Peyer's patch (tissue), 4 donors: ENCODE results near the gene CDC23.

Experiments used
- POLR2A ChIP-seq, 2 donors: fragments of 450-650 bp; IDR thresholded peaks; one replicate each; pipeline ENCODE4 v1.5.1; 2017; ENCODE audit warnings: antibody characterized with exemption in 2 of 2, mild to moderate bottlenecking in 2 of 2, moderate library complexity in 2 of 2
- TF ChIP-seq, protein P1 (sequence below), 6 experiments: fragments of 450-650 bp in 4 of 6; fragments of 200-600 bp in 2 of 6; sonication (generic) in 1 of 6; IDR thresholded peaks; one replicate each; pipeline ENCODE4 v1.5.1; 2017 to 2019; ENCODE audit warnings: antibody characterized with exemption in 6 of 6, mild to moderate bottlenecking in 3 of 6, moderate library complexity in 1 of 6

DNA sequence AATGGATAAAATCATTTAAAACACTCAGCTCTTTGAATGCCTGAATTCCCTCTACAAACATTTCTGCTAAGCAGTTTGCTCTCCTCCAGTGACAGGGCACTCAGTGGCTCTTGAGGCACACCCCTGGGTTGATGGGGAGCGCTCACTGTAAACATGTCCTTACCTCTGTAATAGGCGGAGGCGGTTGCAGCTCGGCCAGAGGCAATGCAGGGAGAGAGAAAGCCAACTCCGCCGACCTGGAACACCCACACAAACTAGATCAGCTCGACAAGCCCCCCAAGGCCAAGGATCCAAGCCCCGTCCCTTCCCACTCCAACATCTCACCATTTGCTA, 329 bp downstream of the CDC23 start:
- TF ChIP-seq, protein P1, sequence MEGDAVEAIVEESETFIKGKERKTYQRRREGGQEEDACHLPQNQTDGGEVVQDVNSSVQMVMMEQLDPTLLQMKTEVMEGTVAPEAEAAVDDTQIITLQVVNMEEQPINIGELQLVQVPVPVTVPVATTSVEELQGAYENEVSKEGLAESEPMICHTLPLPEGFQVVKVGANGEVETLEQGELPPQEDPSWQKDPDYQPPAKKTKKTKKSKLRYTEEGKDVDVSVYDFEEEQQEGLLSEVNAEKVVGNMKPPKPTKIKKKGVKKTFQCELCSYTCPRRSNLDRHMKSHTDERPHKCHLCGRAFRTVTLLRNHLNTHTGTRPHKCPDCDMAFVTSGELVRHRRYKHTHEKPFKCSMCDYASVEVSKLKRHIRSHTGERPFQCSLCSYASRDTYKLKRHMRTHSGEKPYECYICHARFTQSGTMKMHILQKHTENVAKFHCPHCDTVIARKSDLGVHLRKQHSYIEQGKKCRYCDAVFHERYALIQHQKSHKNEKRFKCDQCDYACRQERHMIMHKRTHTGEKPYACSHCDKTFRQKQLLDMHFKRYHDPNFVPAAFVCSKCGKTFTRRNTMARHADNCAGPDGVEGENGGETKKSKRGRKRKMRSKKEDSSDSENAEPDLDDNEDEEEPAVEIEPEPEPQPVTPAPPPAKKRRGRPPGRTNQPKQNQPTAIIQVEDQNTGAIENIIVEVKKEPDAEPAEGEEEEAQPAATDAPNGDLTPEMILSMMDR (IDR thresholded peaks at IDR 0.05) = no peak
- no peak for TF ChIP-seq POLR2A (IDR thresholded peaks at IDR 0.05)
